HEK293 (cell line): ENCODE results near the gene KARS1.

ENCODE experiments used
- CTCF ChIA-PET: fragments of 350-600 bp; formaldehyde crosslinking; extraction: SDS; loops from one replicate; lab custom pipeline; 2021; ENCODE audit warnings: antibody characterized with exemption; lab: Yijun Ruan, JAX
- POLR2A ChIA-PET: fragments of 300-600 bp; formaldehyde crosslinking; extraction: SDS; loops from one replicate; lab custom pipeline; 2020; ENCODE audit warnings: antibody characterized with exemption, inconsistent platforms; lab: Yijun Ruan, JAX
- H3K27ac ChIP-seq: fragments of 200-500 bp; sonication (Bioruptor generic); 2 replicates; pipeline ENCODE4 v1.5.1; 2014; ENCODE audit warnings: low read depth, low read length, control low read depth, inconsistent platforms; ENCODE audit errors: extremely low read depth
- H3K36me3 ChIP-seq, 2 experiments: fragments of 200-500 bp in 1 of 2; sonication (Bioruptor generic) in 1 of 2; 1 replicate in 1 of 2; 2 replicates in 1 of 2; pipeline ENCODE4 v1.5.1; 2014 to 2017; ENCODE audit warnings: inconsistent platforms in 2 of 2, low read length in 2 of 2; ENCODE audit not compliant: control insufficient read depth in 2 of 2, insufficient read depth in 1 of 2
- H3K4me1 ChIP-seq: fragments of 200-500 bp; sonication (Bioruptor generic); 2 replicates; pipeline ENCODE4 v1.5.1; 2014; ENCODE audit warnings: mild to moderate bottlenecking, low read length, inconsistent platforms; ENCODE audit not compliant: control insufficient read depth, insufficient read depth
- H3K4me3 ChIP-seq: 2 replicates; pipeline ENCODE4 v1.5.1; 2011; ENCODE audit warnings: low read depth, mild to moderate bottlenecking, control low read depth, low read length, moderate library complexity
- H3K9me3 ChIP-seq: fragments of 200-500 bp; sonication (Bioruptor generic); 2 replicates; pipeline ENCODE4 v1.5.1; 2014; ENCODE audit warnings: low read depth, low read length, inconsistent platforms; ENCODE audit not compliant: control insufficient read depth, insufficient read depth
- KLF1 ChIP-seq: fragments of 450-650 bp; formaldehyde crosslinking; IDR thresholded peaks from 2 replicates; pipeline ENCODE4 v1.5.1; 2016; ENCODE audit warnings: missing biosample characterization, missing genetic modification characterization
- KLF16 ChIP-seq: fragments of 450-650 bp; formaldehyde crosslinking; IDR thresholded peaks from 2 replicates; pipeline ENCODE4 v1.5.1; 2017; ENCODE audit warnings: missing biosample characterization, missing genetic modification characterization
- PRDM1 ChIP-seq: fragments of 450-650 bp; formaldehyde crosslinking; IDR thresholded peaks from 2 replicates; pipeline ENCODE4; 2016; ENCODE audit warnings: missing biosample characterization, missing genetic modification characterization
- SALL2 ChIP-seq: fragments of 450-650 bp; formaldehyde crosslinking; IDR thresholded peaks from 2 replicates; pipeline ENCODE4 v1.5.0; 2017; ENCODE audit warnings: missing biosample characterization, mild to moderate bottlenecking, missing genetic modification characterization, borderline replicate concordance
- ZBTB49 ChIP-seq: fragments of 450-650 bp; formaldehyde crosslinking; IDR thresholded peaks from 2 replicates; pipeline ENCODE4 v1.5.1; 2016; ENCODE audit warnings: missing biosample characterization, missing genetic modification characterization, low read depth
- ZNF112 ChIP-seq: fragments of 450-650 bp; formaldehyde crosslinking; IDR thresholded peaks from 2 replicates; pipeline ENCODE4 v1.5.0; 2017; ENCODE audit warnings: missing biosample characterization, missing genetic modification characterization
- ZNF138 ChIP-seq: fragments of 450-650 bp; formaldehyde crosslinking; IDR thresholded peaks from 2 replicates; pipeline ENCODE4 v1.5.1; 2016; ENCODE audit warnings: missing biosample characterization, missing genetic modification characterization, borderline replicate concordance
- ZNF350 ChIP-seq: fragments of 450-650 bp; formaldehyde crosslinking; IDR thresholded peaks from 2 replicates; pipeline ENCODE4 v1.5.0; 2017; ENCODE audit warnings: missing biosample characterization, mild to moderate bottlenecking, missing genetic modification characterization
- ZNF433 ChIP-seq: fragments of 450-650 bp; formaldehyde crosslinking; IDR thresholded peaks from 2 replicates; pipeline ENCODE4 v1.5.1; 2016; ENCODE audit warnings: missing biosample characterization, missing genetic modification characterization, low read depth
- ZNF473 ChIP-seq: fragments of 450-650 bp; formaldehyde crosslinking; IDR thresholded peaks from 2 replicates; pipeline ENCODE4 v1.5.1; 2017; ENCODE audit warnings: missing biosample characterization, missing genetic modification characterization
- ZNF518A ChIP-seq: fragments of 450-650 bp; formaldehyde crosslinking; conservative IDR thresholded peaks from 2 replicates; pipeline ENCODE4 v1.5.1; 2016; ENCODE audit warnings: low read depth, missing biosample characterization, missing genetic modification characterization
- ZNF580 ChIP-seq: fragments of 450-650 bp; formaldehyde crosslinking; IDR thresholded peaks from 2 replicates; pipeline ENCODE4 v1.5.1; 2016; ENCODE audit warnings: missing biosample characterization, missing genetic modification characterization
- ZNF621 ChIP-seq: fragments of 450-650 bp; formaldehyde crosslinking; IDR thresholded peaks from 2 replicates; pipeline ENCODE4 v1.5.1; 2017; ENCODE audit warnings: missing biosample characterization, missing genetic modification characterization
- ZNF629 ChIP-seq: fragments of 450-650 bp; formaldehyde crosslinking; IDR thresholded peaks from 2 replicates; pipeline ENCODE4 v1.5.1; 2017; ENCODE audit warnings: missing biosample characterization, missing genetic modification characterization
- ZNF654 ChIP-seq: fragments of 450-650 bp; formaldehyde crosslinking; IDR thresholded peaks from 2 replicates; pipeline ENCODE4 v1.5.1; 2016; ENCODE audit warnings: low read depth, missing biosample characterization, missing genetic modification characterization
- ZNF658 ChIP-seq: fragments of 450-650 bp; formaldehyde crosslinking; IDR thresholded peaks from 2 replicates; pipeline ENCODE4; 2016; ENCODE audit warnings: missing biosample characterization, missing genetic modification characterization
- ZNF677 ChIP-seq: fragments of 450-650 bp; IDR thresholded peaks from 2 replicates; pipeline ENCODE4 v1.5.0; 2018; ENCODE audit warnings: missing biosample characterization, mild to moderate bottlenecking, missing genetic modification characterization, moderate library complexity
- ZNF785 ChIP-seq: fragments of 450-650 bp; formaldehyde crosslinking; IDR thresholded peaks from 2 replicates; pipeline ENCODE4 v1.5.1; 2016; ENCODE audit warnings: missing biosample characterization, missing genetic modification characterization

Gene KARS1

GRCh38 chr16:75588716-75589115 lies 58.7 kb downstream of the KARS1 start:
- no peak overlapping the region for H3K27ac ChIP-seq
- TF ChIP-seq ZNF112 (tag by site-specific recombination) (no peak), ZNF658 (tag by site-specific recombination) (no peak), ZNF621 (tag by site-specific recombination) (no peak), ZNF138 (tag by site-specific recombination) (no peak), ZNF433 (tag by site-specific recombination) (no peak), ZNF785 (tag by site-specific recombination) (no peak), PRDM1 (tag by site-specific recombination) (no peak), ZNF350 (no peak), ZNF518A (tag by site-specific recombination) (no peak), ZNF473 (no peak), ZBTB49 (tag by site-specific recombination) (no peak), SALL2 (tag by site-specific recombination) (no peak), ZNF677 (tag by site-specific recombination) (no peak)
- H3K9me3 ChIP-seq, result no peaks in the 10 kb centered on the region
- peaks cover 0 to 22% of the 10 kb centered on the region in 2 experiments; a peak in 1 of 3 replicates for H3K36me3 ChIP-seq
- H3K4me1 ChIP-seq, result peaks cover 5% of the 10 kb centered on the region; the same call in 1 of the 2 replicates
- CTCF ChIA-PET, result interaction anchor here (0.7 kb wide), 1 partner anchor 111 kb away, joined by 3 read pairs; no protein-coding TSS in a partner anchor
- POLR2A ChIA-PET, result no interaction called here
- no peak overlapping the region for H3K4me3 ChIP-seq

GRCh38 chr16:75584108-75584507 lies 63.4 kb downstream of the KARS1 start:
- ChIA-PET POLR2A (no interaction called here), CTCF (no interaction called here)
- Histone ChIP-seq H3K36me3 (peaks cover 0 to 31% of the 10 kb centered on the region in 2 experiments; a peak in 2 of 3 replicates), H3K27ac (no peak overlapping the region), H3K9me3 (no peaks in the 10 kb centered on the region), H3K4me1 (no peaks in the 10 kb centered on the region), H3K4me3 (no peak overlapping the region)
- TF ChIP-seq ZNF580 (tag by site-specific recombination), result no peak
- TF ChIP-seq KLF1 (tag by site-specific recombination), result peak; percentile 28; the same call in 1 of the 2 replicates
- TF ChIP-seq ZNF629 (tag by site-specific recombination), result no peak
- no peak for TF ChIP-seq ZNF654
- TF ChIP-seq KLF16 (tag by site-specific recombination), result no peak
